Renal cortex interstitium (tissue), 11 donors: ENCODE data around the gene MYBPHL. TPM values are rescaled to one million over a fixed set of nuclear protein-coding genes. Genes with fewer than 3 reads are reported as not detected.

ENCODE experiments used
- DNase-seq, 11 donors: peaks; one replicate each; pipeline ENCODE4 v3.0.0-alpha.2; 2013; ENCODE audit warnings: low read depth in 9 of 11, low spot score in 4 of 11; ENCODE audit errors: extremely low read depth in 1 of 11
- polyA plus RNA-seq, 3 donors: library from polyadenylated mRNA; unstranded; fragments of 120-200 nt; gene quantifications; one replicate each; pipeline ENCODE4 v1.2.1, GENCODE V29; 2013; ENCODE audit not compliant: insufficient read length in 3 of 3

The MYBPHL gene
- polyA plus RNA-seq, 3 donors = 0.11 to 0.39 TPM; not detected in 1

DNA sequence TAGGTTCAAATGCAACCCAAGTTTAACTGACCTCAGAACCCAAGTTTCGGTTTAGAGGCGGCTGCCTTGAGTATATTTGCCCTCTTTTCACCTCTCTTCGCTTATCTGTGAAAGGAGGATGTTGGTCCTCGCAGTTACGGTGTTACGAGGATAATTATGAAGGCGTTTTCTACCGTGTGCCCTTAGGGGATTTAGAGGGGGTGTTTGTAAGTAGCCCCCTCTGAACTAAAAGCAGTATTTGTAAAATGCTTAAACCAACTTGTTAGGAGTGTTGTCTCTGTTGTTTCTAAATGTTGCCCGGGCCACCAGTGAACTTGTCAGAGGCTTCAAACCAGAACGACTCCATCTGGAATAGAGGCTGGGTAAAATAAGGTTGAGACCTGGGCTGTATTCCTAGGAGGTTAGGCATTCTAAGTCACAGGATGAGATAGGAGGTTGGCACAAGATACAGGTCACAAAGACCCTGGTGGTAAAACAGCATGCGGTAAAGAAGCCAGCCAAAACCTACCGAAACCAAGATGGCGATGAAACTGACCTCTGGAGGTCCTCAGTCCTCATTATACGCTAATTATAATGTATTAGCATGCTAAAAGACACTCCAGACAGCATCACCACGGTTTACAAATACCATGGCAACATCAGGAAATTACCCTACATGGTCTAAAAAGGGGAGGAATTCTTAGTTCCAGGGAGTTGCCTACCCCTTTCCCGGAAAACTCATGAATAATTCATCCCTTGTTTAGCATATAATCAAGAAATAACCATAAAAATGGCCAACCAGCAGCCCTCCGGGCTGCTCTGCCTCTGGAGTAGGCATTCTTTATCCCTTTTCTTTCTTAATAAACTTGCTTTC is 22.8 kb downstream of the MYBPHL start:
- DNase-seq = no peak

- DNase-seq = peak; percentile 80 to 96 (median 93)
Observed at GRCh38 chr1:109282952-109283747, 23.7 kb downstream of the MYBPHL start, which contains the start of gene PSRC1. Gene PSRC1, minus strand, starts transcription at chr1:109283145.

GRCh38 chr1:109282497-109282951 is 24.3 kb downstream of the MYBPHL start:
- no peak for DNase-seq

- DNase-seq = no peak
Observed at GRCh38 chr1:109281680-109282496, 24.9 kb downstream of the MYBPHL start.

DNA sequence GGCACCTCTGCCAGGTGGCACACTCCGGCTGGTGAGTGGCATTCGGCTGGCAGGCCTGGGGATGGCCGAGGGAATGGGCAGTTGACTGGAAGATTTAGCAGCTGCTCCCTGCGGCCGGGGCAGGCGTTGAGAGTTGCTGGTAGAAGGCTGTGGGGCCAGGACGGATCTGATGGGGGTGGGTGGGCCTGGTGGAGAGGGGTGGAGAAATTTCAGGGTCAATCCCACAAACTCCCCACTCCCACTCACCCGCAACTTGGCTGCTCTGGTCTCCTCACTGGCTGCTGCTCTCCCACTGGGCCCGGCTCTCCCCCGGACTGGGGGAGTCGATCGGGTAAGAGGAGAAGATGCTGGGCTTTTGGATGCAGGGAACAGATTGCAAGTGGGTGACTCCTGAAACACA is 25.9 kb downstream of the MYBPHL start:
- no peak for DNase-seq

- no peak for DNase-seq
Observed at GRCh38 chr1:109279615-109280278, 27.1 kb downstream of the MYBPHL start.

GRCh38 chr1:109277434-109278204 is 29.2 kb downstream of the MYBPHL start:
- DNase-seq = peak in 3 of 11 donors; percentile 53 to 70 (median 63)

DNA sequence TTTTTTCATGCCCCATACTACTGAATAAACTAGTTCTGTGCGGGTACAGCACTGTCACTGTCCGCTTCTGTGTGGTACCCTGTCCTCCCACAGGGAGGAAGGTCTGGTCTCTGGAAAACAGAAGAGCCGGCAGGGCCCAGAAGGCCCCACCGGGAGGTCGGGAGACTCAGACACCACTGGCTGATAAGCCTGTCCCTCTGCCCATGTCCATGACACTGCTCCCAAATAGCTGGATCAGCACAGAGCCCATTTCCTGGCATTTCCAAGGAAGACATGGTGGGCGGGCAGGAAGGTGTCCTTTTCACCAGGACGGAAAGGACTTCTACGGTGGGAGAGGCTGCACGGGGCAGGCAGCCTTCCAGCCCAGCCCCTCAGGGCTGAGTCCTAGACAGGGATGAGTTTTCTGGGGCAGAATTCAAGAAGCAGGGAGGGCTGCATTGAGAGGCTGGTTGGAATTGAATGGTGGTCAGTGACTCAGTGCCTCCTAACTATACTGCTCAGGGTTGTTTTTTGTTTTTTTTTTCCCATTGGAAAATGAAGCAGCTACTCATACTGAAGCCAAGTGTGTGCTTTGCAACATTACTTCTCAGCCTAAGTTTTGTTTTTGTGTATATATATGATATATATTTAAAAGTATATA is 31.0 kb downstream of the MYBPHL start:
- DNase-seq = no peak

- DNase-seq = peak in 2 of 11 donors; percentile 65 to 75
Observed at GRCh38 chr1:109274533-109275476, 32.0 kb downstream of the MYBPHL start.

- DNase-seq = no peak
Observed at GRCh38 chr1:109273570-109274288, 33.1 kb downstream of the MYBPHL start.

GRCh38 chr1:109272831-109273547 is 33.8 kb downstream of the MYBPHL start:
- no peak for DNase-seq

DNA sequence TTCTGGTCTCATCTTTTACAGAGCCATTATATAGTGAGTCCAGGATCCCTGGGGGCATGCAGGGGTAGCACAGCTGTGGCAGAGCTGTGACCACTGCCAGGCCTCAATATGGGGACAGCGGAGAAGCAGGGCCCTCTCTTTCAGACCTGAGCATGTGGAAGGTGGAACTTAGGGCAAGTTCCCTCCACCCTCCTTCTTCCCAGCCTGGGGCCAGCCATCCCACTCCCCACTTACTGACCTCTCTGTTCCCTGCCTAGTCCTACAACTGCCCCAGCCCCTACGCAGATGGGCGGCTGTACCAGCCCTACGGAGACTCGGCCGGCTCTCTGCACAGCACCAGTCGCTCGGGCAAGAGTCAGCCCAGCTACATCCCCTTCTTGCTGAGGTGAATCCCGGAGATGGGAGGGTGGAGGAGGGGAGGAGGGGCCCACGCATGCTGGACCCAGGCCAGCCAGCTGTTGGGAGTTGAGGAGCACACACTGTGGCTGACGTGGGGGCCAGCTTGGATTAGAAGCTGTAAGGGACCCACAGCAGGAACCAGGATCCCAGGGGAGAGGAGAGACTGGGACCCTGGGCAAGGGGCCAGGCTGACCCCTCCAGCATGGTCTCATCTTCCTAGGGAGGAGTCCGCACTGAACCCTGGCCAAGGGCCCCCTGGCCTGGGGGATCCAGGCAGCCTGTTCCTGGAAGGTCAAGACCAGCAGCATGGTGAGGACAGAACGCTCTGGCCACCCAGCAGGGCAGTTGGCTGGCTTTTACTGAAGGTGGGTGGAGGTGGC is 34.6 kb downstream of the MYBPHL start:
- DNase-seq = no peak

DNA sequence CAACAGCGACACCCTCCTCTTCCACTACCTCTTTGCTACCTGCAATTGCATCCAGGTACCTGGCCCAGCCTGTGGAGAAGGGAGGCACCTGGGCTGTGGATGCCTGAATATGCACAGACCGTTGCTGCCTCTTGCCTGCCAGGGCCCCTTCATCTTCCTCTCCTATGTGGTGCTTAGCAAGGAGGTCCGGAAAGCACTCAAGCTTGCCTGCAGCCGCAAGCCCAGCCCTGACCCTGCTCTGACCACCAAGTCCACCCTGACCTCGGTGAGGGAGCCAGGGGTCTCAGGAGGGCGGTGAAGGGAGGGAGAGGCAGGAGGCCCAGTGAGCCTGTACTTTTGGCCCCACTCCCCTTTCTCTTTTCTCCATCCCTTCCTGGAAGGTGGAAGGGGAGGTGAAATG is 35.4 kb downstream of the MYBPHL start:
- no peak for DNase-seq

DNA sequence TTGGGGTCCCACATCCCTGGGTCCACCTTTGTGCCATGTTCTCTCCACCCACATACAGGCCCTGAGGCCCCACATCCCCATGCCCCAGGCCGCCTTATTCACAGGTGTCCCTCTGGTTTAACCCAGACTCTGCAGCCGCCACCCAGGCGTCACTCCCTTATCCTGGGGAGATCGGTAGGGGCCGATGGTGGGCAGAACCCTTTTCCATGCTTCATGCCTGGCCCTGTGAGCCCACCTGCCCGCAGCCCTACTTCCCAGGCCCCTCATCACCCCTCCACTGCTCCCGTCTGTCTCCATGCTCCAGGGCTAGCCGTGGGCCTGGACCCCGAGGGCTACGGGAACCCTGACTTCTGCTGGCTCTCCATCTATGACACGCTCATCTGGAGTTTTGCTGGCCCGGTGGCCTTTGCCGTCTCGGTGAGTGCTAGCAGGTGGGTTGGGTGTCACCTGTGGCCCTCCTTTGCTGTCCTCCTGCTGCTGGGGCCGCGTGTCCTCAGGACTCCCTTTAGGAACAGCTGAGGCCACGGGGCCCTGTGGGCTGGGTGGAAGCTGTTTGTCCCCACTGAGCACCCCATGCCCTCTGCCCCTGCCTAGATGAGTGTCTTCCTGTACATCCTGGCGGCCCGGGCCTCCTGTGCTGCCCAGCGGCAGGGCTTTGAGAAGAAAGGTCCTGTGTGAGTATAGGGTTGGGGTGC is 36.0 kb downstream of the MYBPHL start:
- DNase-seq = no peak
